HUDEP-2 (cell line): ENCODE measurements around the gene SMG7.

Source experiments
- DNase-seq, 76 experiments: peaks; one replicate each; lab custom pipeline; 2025; ENCODE audit not compliant: unreplicated experiment in 76 of 76; lab: John Stamatoyannopoulos, UW

SMG7 gene

DNA sequence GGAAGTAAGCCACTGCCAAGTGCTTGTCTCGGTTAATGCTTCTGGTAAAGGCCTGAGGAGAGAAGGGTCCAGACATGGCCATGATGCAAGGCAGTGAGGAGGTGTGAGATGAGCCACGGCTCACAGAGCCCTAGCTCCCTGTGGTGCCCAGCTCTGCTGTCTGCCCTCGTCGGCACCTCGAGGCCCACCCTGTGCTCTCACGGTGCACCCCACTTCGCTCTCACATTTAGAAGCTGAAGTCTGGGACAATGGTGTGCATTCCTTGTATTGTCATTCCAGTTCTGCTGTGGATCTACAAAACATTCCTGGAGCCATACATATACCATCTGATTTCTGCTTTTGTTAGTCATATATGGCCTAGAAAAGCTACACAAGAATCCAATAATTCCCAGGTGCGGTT, 114.6 kb downstream of the SMG7 start:
- DNase-seq, result no peak

DNA sequence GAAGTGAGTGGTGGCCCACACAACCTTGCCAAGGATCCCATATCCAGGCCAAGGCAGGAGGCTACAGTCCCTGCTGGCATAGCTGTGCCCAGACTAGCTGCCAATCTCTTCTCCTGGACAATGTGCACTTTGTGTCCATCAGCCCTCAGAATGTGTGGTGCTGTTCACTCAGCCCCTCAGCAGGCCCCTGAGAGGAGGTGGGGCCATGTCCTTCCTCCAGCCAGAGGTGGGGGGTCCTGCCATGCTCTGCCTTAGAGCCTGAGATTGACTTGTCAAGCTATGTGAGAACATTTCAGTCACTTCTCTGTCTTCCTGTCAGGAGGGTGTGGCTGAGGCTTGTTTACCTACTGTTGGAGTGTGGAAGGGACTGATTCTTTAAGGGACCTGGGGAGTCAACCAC, 116.5 kb downstream of the SMG7 start:
- no peak for DNase-seq

- no peak for DNase-seq
These were observed 117.1 kb downstream of the SMG7 start for GRCh38 chr1:183589384-183589783.

GRCh38 chr1:183589874-183590243, 117.6 kb downstream of the SMG7 start:
- no peak for DNase-seq

- no peak for DNase-seq
These were observed 118.2 kb downstream of the SMG7 start, which contains the start of gene NCF2 for GRCh38 chr1:183590244-183591191. NCF2 (minus strand) TSS chr1:183590459; CDS start chr1:183590329, 130 bp downstream.

- DNase-seq, result no peak
These were observed 120.4 kb downstream of the SMG7 start for GRCh38 chr1:183592733-183593132.

DNA sequence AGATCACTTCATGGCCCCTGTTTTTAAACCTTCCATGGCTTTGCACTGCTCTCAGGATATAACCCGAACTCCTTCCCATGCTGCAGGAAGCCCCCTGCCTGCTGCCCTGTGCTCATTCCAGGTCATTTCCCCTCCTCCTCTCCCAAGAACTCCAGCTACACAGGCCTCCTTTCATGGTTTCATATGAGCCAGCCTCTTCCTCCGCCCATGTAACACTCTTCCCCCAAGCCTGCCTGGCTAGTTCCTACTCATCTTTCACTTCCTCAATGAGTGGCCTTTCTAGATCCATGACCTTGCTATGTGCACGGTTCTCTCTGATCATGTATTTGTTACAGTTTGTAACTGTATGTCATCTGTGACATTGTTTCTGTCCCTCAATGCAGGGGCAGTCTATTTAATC, 121.1 kb downstream of the SMG7 start:
- DNase-seq, result no peak

GRCh38 chr1:183595537-183595936, 123.2 kb downstream of the SMG7 start:
- DNase-seq, result no peak

DNA sequence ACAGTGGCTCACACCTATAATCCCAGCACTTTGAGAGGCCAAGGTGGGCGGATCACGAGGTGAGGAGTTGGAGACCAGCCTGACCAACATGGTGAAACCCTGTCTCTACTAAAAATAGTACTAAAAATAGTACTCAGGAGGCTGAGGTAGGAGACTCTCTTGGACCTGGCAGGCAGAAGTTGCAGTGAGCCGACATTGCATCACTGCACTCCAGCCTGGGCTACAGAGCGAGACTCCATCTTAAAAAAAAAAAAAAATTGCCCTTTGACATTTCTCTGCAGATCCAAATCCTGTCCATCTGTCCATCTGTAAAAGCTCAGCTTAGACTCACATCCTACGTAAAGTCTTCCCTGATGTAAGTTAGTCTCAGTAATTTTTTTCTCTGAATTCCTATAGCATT, 124.2 kb downstream of the SMG7 start:
- no peak for DNase-seq

GRCh38 chr1:183597656-183598347, 125.5 kb downstream of the SMG7 start:
- DNase-seq, result no peak

DNA sequence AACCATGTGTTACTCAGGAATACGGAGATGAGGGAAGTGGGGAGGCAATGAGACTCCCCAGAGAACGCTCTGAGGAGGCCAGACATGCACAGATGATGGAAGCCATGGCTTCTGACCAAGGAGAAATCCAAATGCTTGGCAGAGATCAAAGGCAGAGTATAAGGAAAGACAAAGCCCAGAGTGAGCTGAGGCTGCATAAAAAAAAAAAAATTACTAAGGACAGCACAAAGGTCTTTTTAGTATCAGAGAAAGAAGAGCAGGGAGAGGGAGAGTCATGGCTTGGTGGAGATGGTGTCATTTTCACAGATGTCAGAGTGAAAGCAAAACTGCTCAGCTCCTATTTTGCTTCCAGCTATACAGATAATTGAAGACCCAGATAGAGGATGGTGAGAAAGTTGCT, 126.1 kb downstream of the SMG7 start:
- DNase-seq, result no peak

GRCh38 chr1:183600136-183600535, 127.8 kb downstream of the SMG7 start:
- peak in 4 of 76 experiments; percentile 10 to 33 (median 16) for DNase-seq

- no peak for DNase-seq
These were observed 128.3 kb downstream of the SMG7 start for GRCh38 chr1:183600634-183601033.

DNA sequence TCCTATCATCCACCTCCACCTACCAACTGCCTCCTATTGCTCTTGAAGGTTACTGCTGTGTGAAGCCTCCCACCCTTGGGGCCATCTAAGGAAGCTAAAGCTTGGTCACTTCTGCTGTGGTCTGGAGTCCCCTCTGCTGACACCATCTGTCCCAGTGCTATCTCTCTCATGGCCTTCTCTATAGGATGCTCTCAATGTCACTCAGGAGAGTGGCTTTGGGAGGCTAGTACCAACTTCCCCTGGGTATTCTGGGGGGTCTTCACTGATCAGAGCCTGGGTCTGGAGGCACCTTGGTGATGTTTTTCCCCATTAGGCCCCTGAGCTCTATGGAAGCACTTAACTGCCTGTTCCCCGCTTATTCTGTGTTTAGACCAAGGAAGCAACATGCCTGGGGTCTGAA, 130.2 kb downstream of the SMG7 start:
- DNase-seq, result no peak
